ENCODE results near the gene GRWD1.

GRCh38 chr19:48493718-48494401, 48.1 kb downstream of the GRWD1 start:
- TF ChIP-seq CTCF (IDR thresholded peaks at IDR 0.05), result no peak
- TF ChIP-seq EZH2phosphoT487 (IDR thresholded peaks at IDR 0.05), result no peak
- TF ChIP-seq EZH2 (IDR thresholded peaks at IDR 0.05), result no peak
